Bronchial epithelial cell (primary cell): ENCODE results near the gene ANGPTL8. TPM values are rescaled to one million over a fixed set of nuclear protein-coding genes. Genes with fewer than 3 reads are reported as not detected.

ENCODE experiments used
- DNase-seq: peaks from one replicate; pipeline ENCODE4 v3.0.0-alpha.2; 2010; ENCODE audit warnings: low read depth
- FAIRE-seq: peaks from 2 replicates; lab custom pipeline; 2011; peaks lifted over from hg19 to GRCh38; lab: Jason Lieb, UNC
- H3K27me3 ChIP-seq: 2 replicates; pipeline ENCODE4 v1.5.1; 2011; ENCODE audit warnings: low read length; ENCODE audit not compliant: control insufficient read depth, insufficient read depth
- H3K36me3 ChIP-seq: 2 replicates; pipeline ENCODE4 v1.5.1; 2011; ENCODE audit warnings: low read length; ENCODE audit not compliant: control insufficient read depth, insufficient read depth
- H3K4me3 ChIP-seq: 2 replicates; pipeline ENCODE4 v1.5.1; 2011; ENCODE audit warnings: mild to moderate bottlenecking, low read depth, low read length, control low read depth
- total RNA-seq: library from RNA; depleted of rRNA; stranded (reverse); fragments of >200 nt; gene quantifications from 2 replicates; pipeline ENCODE4 v1.2.1, GENCODE V29; 2014
- TF ChIP-seq, protein P1 (sequence below): IDR thresholded peaks from 2 replicates; pipeline ENCODE4 v1.5.1; 2011; ENCODE audit warnings: mild to moderate bottlenecking, moderate library complexity, low read length, control low read depth, inconsistent platforms; ENCODE audit not compliant: insufficient read depth, severe bottlenecking

Gene ANGPTL8
- total RNA-seq, 1 donor from 2014 or later = not detected

DNA sequence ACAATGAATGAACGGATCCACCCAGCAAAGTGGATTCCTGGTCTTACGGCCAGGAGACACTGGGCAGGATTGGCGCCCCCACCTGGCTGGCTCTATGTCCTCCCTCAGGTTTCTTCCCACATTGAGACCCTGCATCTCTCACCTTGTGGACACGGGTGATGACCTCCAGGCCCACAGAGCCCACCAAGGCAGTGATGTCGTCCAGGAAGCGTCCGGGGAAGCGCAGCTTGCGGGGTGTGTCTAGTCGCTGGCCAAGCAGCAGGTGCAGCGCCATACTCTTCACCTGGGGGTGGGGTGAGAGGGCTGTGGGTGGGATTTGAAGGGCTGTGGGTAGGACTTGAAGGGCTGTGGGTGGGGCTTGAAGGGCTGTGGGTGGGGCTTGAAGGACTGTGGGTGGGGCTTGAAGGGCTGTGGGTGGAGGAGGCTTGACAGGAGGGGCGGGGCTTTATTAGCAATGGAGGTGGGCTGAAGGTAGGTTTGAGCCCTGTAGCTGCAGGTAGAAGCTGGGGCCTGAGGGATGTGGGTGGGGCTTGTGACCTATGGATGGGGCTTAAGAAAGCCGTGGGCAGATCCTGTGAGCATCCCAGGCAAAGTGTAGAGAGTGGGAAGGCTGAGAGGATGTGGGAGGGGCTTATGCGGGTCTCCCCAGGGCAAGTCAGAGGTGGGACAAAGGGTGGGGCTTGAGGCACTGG is 12.1 kb upstream of the ANGPTL8 start:
- Histone ChIP-seq H3K27me3 (no peaks in the 10 kb centered on the region), H3K36me3 (peaks cover 32% of the 10 kb centered on the region), H3K4me3 (no peak overlapping the region)
- TF ChIP-seq, protein P1, sequence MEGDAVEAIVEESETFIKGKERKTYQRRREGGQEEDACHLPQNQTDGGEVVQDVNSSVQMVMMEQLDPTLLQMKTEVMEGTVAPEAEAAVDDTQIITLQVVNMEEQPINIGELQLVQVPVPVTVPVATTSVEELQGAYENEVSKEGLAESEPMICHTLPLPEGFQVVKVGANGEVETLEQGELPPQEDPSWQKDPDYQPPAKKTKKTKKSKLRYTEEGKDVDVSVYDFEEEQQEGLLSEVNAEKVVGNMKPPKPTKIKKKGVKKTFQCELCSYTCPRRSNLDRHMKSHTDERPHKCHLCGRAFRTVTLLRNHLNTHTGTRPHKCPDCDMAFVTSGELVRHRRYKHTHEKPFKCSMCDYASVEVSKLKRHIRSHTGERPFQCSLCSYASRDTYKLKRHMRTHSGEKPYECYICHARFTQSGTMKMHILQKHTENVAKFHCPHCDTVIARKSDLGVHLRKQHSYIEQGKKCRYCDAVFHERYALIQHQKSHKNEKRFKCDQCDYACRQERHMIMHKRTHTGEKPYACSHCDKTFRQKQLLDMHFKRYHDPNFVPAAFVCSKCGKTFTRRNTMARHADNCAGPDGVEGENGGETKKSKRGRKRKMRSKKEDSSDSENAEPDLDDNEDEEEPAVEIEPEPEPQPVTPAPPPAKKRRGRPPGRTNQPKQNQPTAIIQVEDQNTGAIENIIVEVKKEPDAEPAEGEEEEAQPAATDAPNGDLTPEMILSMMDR = peak; percentile 15
- DNase-seq = peak; percentile 14
- FAIRE-seq = no peak

DNA sequence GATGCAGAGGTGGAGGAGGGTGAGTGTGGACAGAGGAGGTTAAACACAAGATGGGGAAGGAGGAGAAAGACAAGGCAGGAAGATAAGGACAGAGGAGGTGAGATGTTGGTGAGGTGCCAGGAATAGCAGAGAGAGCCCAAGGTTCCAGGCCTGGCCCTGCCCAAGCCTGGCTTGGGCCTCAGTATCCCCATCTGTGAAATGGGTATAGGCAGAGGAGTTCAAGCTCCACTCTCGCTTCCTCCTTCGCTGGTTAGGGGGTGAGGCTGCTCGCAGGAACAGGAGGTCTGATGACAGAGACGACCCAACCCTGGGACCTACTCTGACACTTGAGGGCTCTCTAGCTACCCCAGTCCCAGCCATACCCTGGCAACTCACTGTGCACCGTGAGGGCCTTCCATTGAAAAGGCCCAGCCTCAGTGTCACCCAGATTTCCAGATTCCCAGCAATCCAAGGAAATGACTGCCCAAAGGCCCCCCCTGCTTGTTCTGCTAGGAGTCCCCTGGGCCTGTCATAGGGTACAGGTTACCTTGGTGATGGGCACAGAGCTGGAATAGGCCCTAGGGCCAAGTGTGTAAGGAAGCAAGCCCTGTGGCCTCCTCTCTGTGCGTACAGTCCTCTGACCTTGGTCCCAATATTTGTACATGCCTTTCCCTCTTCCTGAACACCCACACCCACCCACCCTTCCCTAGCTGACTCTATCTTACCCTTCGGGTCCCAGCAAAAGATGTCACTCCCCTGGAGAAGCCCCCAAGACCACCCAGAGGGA is 8.6 kb upstream of the ANGPTL8 start:
- Histone ChIP-seq H3K36me3 (peaks cover 30% of the 10 kb centered on the region), H3K4me3 (no peak overlapping the region), H3K27me3 (no peaks in the 10 kb centered on the region)
- no peak for DNase-seq
- TF ChIP-seq, protein P1 = no peak
- no peak for FAIRE-seq

DNA sequence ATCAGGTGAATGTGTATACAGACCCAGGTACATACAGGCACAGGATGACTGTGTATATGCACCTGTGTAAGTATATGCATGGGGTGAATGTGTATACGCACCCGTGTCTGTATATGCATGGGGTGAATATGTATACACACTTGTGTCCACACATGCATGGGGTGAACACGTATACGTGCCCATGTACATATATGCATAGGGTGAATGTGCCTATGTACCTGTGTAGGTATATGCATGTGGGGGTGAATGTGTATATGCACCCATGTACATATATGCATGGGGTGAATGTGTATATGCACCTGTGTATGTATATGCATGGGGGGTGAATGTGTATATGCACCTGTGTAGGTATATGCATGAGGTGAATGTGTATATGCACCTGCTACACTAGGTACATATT is 6.9 kb upstream of the ANGPTL8 start:
- peaks cover 31% of the 10 kb centered on the region for H3K36me3 ChIP-seq
- DNase-seq (no peak), FAIRE-seq (peak; percentile 18)
- TF ChIP-seq, protein P1 = no peak
- no peaks in the 10 kb centered on the region for H3K27me3 ChIP-seq
- no peak overlapping the region for H3K4me3 ChIP-seq

DNA sequence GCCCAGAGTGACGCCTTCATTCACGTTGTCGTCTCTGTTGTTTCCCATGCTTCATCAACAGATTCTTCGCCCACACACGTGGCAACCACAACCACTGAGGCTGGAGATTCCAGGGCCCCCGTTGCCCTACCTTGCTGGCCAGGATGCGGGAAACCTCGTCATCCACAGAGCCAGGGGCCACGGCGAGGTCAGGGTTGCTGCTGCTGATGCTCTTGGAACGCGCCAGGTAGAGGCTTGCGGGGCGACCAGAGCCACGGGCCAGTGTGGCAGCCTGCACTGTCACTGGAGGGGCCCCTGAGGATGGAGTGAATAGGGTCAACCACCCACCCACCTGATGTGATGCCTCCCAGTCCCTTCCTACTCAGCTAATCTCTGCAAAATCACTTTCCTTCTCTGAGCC is 6.3 kb upstream of the ANGPTL8 start:
- H3K36me3 ChIP-seq = peaks cover 35% of the 10 kb centered on the region
- DNase-seq = no peak
- FAIRE-seq = no peak
- no peak overlapping the region for H3K4me3 ChIP-seq
- TF ChIP-seq, protein P1 = no peak
- H3K27me3 ChIP-seq = no peaks in the 10 kb centered on the region

DNA sequence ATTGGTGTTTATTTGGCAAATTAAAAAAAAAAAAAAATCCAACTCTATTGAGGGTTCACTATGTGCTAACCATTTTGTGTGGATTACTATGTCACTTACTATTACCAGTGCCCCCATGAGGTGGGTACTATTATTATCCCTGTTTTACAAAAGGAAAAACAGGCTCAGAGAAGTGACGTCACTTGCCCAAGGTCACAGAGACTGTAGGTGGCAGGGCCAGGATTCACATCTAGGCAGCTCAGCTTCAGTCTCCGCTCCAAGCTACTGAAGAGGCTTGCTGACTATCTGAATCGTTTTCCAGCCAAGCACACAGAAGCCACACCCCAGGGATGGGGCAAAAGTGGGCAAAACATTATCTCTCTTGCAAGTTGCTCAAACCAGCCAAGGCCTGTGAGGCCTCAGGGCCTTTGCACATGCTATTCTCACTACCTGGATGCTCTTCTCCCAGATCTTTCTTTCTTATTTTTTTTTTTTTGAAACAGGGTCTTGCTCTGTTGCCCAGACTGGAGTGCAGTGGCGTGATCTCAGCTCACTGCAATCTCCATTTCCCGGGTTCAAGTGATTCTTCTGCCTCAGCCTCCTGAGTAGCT is 4.8 kb upstream of the ANGPTL8 start:
- H3K36me3 ChIP-seq = peaks cover 40% of the 10 kb centered on the region
- no peaks in the 10 kb centered on the region for H3K27me3 ChIP-seq
- TF ChIP-seq, protein P1 = no peak
- DNase-seq = no peak
- H3K4me3 ChIP-seq = no peak overlapping the region
- FAIRE-seq = no peak
